MG63 (cell line): ENCODE results near the gene NLRP11. TPM values are rescaled to one million over a fixed set of nuclear protein-coding genes. Genes with fewer than 3 reads are reported as not detected.

Source experiments
- total RNA-seq: library from RNA; depleted of rRNA; stranded (reverse); fragments of >200 nt; shearing (Covaris generic); gene quantifications from 2 replicates; pipeline ENCODE4 v1.2.3, GENCODE V29; 2014; ENCODE audit warnings: low replicate concordance; rRNA removed

Gene NLRP11
- total RNA-seq, 1 experiment from 2014 or later: not detected

Other genes starting within 250 kb of the NLRP11 start
- 2.9 and 4.0 TPM in 2 replicates for gene FIZ1, start 232.5 kb downstream of the NLRP11 start, total RNA-seq
- 7.9 and 22.4 TPM in 2 replicates for gene ZNF524, start 231.7 kb downstream of the NLRP11 start, total RNA-seq
- 0.66 and 0.69 TPM in 2 replicates for gene ZNF865, start 226.4 kb downstream of the NLRP11 start, total RNA-seq
- gene ZNF784, start 207.4 kb downstream of the NLRP11 start, total RNA-seq: 9.0 and 12.6 TPM in 2 replicates
- 7.5 and 8.0 TPM in 2 replicates for gene ZNF580, start 191.0 kb downstream of the NLRP11 start, total RNA-seq
- 8.7 and 17.5 TPM in 2 replicates for gene ZNF581, start 188.3 kb downstream of the NLRP11 start, total RNA-seq
- gene CCDC106, start 183.8 kb downstream of the NLRP11 start, total RNA-seq: 1.3 and 4.8 TPM in 2 replicates
- gene U2AF2, start 177.0 kb downstream of the NLRP11 start, total RNA-seq: 128 and 226 TPM in 2 replicates
- 57.1 and 158 TPM in 2 replicates for gene EPN1, start 156.8 kb downstream of the NLRP11 start, total RNA-seq
- gene NLRP9, start 93.6 kb downstream of the NLRP11 start, total RNA-seq: not detected in 2 replicates
- not detected in 2 replicates for gene RFPL4A, start 72.9 kb downstream of the NLRP11 start, total RNA-seq
- gene RFPL4AL1, start 62.9 kb downstream of the NLRP11 start, total RNA-seq: not detected in 2 replicates
- not detected in 2 replicates for gene NLRP4, start 4.5 kb upstream of the NLRP11 start, total RNA-seq
- gene NLRP13, start 100.3 kb upstream of the NLRP11 start, total RNA-seq: not detected in 2 replicates
- not detected in 2 replicates for gene NLRP8, start 115.8 kb upstream of the NLRP11 start, total RNA-seq
- gene NLRP5, start 154.8 kb upstream of the NLRP11 start, total RNA-seq: not detected in 2 replicates